ENCODE data around the gene ERBB2. TPM values are rescaled to one million over a fixed set of nuclear protein-coding genes. Genes with fewer than 3 reads are reported as not detected.

ERBB2 gene
- total and polyA plus RNA-seq, 2 of the 13 experiments (the other 11 are each of a cell fraction or from before 2014, with no cell fraction given): 57.7 to 64.1 TPM

GRCh38 chr17:39652587-39653315, 47.1 kb upstream of the ERBB2 start (continued):
- TF ChIP-seq DMTF1 (CRISPR knock-in tag; IDR thresholded peaks at IDR 0.05) (no peak), KAT2B (IDR thresholded peaks at IDR 0.05; ENCODE audit: borderline replicate concordance, low read depth, low read length) (no peak), KLF13 (CRISPR knock-in tag; IDR thresholded peaks at IDR 0.05) (no peak), ATM (IDR thresholded peaks at IDR 0.05; ENCODE audit: borderline replicate concordance) (no peak), DRAP1 (CRISPR knock-in tag; IDR thresholded peaks at IDR 0.05) (no peak), HNF4G (IDR thresholded peaks at IDR 0.05; ENCODE audit: borderline replicate concordance, low read depth, low read length) (no peak), HNF4G (CRISPR knock-in tag; IDR thresholded peaks at IDR 0.05; ENCODE audit: borderline replicate concordance, low read depth) (no peak), ATF1 (CRISPR knock-in tag; IDR thresholded peaks at IDR 0.05) (no peak), FOXA3 (CRISPR knock-in tag; IDR thresholded peaks at IDR 0.05) (peak; percentile 29; the same call in 1 of the 2 replicates), TMF1 (CRISPR knock-in tag; IDR thresholded peaks at IDR 0.05; ENCODE audit: low read depth) (no peak), ZNF709 (CRISPR knock-in tag; IDR thresholded peaks at IDR 0.05) (no peak), ZBED4 (CRISPR knock-in tag; IDR thresholded peaks at IDR 0.05; ENCODE audit: borderline replicate concordance) (no peak), ZNF570 (CRISPR knock-in tag; IDR thresholded peaks at IDR 0.05; ENCODE audit: borderline replicate concordance) (no peak), PHF21A (CRISPR knock-in tag; IDR thresholded peaks at IDR 0.05) (0 out of 2 replicates have a peak, but pooled peaks have one; percentile 16), PBX2 (CRISPR knock-in tag; IDR thresholded peaks at IDR 0.05) (no peak), ZNF619 (CRISPR knock-in tag; IDR thresholded peaks at IDR 0.05) (0 out of 2 replicates have a peak, but pooled peaks have one; percentile 53), ZBTB21 (CRISPR knock-in tag; IDR thresholded peaks at IDR 0.05) (no peak), IKZF5 (CRISPR knock-in tag; IDR thresholded peaks at IDR 0.05) (no peak; the same call in 1 of the 2 replicates), ZFP36L2 (CRISPR knock-in tag; IDR thresholded peaks at IDR 0.05) (no peak), CENPX (CRISPR knock-in tag; IDR thresholded peaks at IDR 0.05) (no peak), ZNF337 (CRISPR knock-in tag; IDR thresholded peaks at IDR 0.05; ENCODE audit: borderline replicate concordance, low read depth) (no peak)
